Fibroblast of pulmonary artery (primary cell): ENCODE data around the gene CDC34.

Experiments used
- DNase-seq: peaks from one replicate; pipeline ENCODE4 v3.0.0-alpha.2; 2010; ENCODE audit warnings: low read depth
- H3K4me3 ChIP-seq: replicated peaks from 2 replicates; pipeline ENCODE4 v1.5.1; 2011; ENCODE audit warnings: low read depth, mild to moderate bottlenecking, control low read depth, low read length, moderate library complexity
- TF ChIP-seq, protein P1 (sequence below): IDR thresholded peaks from 2 replicates; pipeline ENCODE4 v1.5.1; 2011; ENCODE audit warnings: mild to moderate bottlenecking, control low read depth, low read length, inconsistent platforms; ENCODE audit errors: missing control alignments

Gene CDC34

GRCh38 chr19:540867-541637, 9.5 kb downstream of the CDC34 start:
- TF ChIP-seq, protein P1, sequence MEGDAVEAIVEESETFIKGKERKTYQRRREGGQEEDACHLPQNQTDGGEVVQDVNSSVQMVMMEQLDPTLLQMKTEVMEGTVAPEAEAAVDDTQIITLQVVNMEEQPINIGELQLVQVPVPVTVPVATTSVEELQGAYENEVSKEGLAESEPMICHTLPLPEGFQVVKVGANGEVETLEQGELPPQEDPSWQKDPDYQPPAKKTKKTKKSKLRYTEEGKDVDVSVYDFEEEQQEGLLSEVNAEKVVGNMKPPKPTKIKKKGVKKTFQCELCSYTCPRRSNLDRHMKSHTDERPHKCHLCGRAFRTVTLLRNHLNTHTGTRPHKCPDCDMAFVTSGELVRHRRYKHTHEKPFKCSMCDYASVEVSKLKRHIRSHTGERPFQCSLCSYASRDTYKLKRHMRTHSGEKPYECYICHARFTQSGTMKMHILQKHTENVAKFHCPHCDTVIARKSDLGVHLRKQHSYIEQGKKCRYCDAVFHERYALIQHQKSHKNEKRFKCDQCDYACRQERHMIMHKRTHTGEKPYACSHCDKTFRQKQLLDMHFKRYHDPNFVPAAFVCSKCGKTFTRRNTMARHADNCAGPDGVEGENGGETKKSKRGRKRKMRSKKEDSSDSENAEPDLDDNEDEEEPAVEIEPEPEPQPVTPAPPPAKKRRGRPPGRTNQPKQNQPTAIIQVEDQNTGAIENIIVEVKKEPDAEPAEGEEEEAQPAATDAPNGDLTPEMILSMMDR = no peak
- DNase-seq = no peak
- no peak overlapping the region for H3K4me3 ChIP-seq

GRCh38 chr19:541699-542098, 10.1 kb downstream of the CDC34 start:
- DNase-seq = no peak
- no peak overlapping the region for H3K4me3 ChIP-seq
- TF ChIP-seq, protein P1 = no peak

DNA sequence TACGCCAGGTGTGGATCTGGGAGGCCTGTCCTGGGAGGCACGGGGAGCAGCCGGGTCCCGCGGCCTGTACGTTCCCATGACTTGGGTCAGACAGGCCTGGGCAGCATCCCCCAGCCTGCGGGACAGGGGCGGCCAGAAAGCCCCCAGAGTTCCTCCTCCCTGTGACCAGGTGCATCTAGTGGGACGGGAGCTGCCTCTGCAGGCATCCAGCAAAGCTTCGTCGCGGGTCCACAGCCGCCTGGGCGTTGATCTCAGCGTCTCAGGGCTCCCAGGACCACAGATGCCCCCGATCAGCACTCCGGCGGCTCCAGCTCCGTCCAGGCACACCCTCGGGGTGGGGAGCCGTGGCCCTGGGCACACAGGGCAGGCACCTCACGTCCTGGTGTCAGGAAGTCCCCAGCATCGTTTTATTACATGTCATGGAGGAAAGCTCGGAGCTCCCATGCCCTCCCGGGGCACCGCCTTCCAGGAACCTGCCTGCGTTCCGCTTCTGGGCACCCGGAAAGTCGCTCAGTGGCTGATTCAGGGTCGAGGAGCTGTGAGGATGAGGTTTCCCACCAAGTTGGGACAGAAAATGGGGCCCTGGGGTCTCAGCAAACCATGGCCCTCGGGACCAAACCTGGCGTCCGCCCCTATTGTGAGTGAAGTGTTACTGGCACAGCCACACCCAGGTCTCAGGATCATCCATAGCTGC, 10.8 kb downstream of the CDC34 start:
- TF ChIP-seq, protein P1 = no peak
- no peak overlapping the region for H3K4me3 ChIP-seq
- no peak for DNase-seq

- DNase-seq = no peak
- TF ChIP-seq, protein P1 = no peak
- H3K4me3 ChIP-seq = no peak within 1 kb of the TSS
Observed at GRCh38 chr19:543910-544608, 12.5 kb downstream of the CDC34 start, which contains the start of gene GZMM. GZMM (plus strand) TSS chr19:544053; CDS start chr19:544072, 19 bp downstream.

GRCh38 chr19:547117-547516, 15.6 kb downstream of the CDC34 start:
- DNase-seq = no peak
- H3K4me3 ChIP-seq = no peak overlapping the region
- TF ChIP-seq, protein P1 = no peak

- no peak for DNase-seq
- no peak overlapping the region for H3K4me3 ChIP-seq
- TF ChIP-seq, protein P1 = no peak
Observed at GRCh38 chr19:547836-548720, 16.5 kb downstream of the CDC34 start.
